ENCODE results near the gene FLOT2. TPM values are rescaled to one million over a fixed set of nuclear protein-coding genes. Genes with fewer than 3 reads are reported as not detected.

Gene FLOT2
- total RNA-seq, 2 experiments from 2014 or later: 79.7 to 85.1 TPM

DNA sequence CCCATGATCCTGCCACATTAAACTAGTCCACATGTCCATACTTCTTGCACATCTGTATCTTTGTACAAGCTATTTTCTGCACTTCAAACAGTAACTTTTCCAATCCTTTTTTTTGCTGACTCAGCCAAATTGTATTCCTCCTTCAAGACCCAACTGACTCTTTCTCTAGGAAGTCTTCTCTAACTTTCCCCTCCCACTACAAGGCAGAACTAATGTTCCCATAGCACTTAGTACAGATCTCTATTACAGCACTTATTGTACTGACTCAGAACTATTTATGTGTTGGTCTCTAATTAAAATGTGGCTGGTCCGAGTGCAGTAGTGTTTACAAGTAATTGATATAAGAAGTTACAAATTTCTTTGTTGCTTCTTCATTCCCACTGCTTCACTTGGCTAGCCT is 63.1 kb downstream of the FLOT2 start:
- intact Hi-C loops (cut with DNase I, micrococcal nuclease): no loop called here
- no peaks in the 10 kb centered on the region for H3K4me1 ChIP-seq (ENCODE audit: insufficient read depth, low read length)
- H3K36me3 ChIP-seq (ENCODE audit: insufficient read depth, low read length): peaks cover 20% of the 10 kb centered on the region
- no peaks in the 10 kb centered on the region for H3K9me3 Mint-ChIP-seq
- ATAC-seq (ENCODE audit: poor library complexity) (no peak), DNase-seq (no peak)
- ChIA-PET CTCF (interaction anchor here (1.3 kb wide), 1 partner anchor 71 kb away, joined by 4 read pairs; no protein-coding TSS in a partner anchor), POLR2A (no interaction called here)
- no peak overlapping the region for H3K4me3 Mint-ChIP-seq
- TF ChIP-seq, protein P1, sequence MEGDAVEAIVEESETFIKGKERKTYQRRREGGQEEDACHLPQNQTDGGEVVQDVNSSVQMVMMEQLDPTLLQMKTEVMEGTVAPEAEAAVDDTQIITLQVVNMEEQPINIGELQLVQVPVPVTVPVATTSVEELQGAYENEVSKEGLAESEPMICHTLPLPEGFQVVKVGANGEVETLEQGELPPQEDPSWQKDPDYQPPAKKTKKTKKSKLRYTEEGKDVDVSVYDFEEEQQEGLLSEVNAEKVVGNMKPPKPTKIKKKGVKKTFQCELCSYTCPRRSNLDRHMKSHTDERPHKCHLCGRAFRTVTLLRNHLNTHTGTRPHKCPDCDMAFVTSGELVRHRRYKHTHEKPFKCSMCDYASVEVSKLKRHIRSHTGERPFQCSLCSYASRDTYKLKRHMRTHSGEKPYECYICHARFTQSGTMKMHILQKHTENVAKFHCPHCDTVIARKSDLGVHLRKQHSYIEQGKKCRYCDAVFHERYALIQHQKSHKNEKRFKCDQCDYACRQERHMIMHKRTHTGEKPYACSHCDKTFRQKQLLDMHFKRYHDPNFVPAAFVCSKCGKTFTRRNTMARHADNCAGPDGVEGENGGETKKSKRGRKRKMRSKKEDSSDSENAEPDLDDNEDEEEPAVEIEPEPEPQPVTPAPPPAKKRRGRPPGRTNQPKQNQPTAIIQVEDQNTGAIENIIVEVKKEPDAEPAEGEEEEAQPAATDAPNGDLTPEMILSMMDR (IDR thresholded peaks at IDR 0.05): no peak
- H3K4me3 ChIP-seq (ENCODE audit: low read length): no peak overlapping the region
- H3K4me1 Mint-ChIP-seq (ENCODE audit: low read depth): peaks cover 14% of the 10 kb centered on the region
- no peaks in the 10 kb centered on the region for H3K9me3 ChIP-seq (ENCODE audit: control insufficient read depth in 1 of 2, insufficient read depth in 1 of 2, low read length in 2 of 2)
- no peaks in the 10 kb centered on the region for H3K27me3 ChIP-seq (ENCODE audit: control insufficient read depth in 1 of 2, insufficient read depth in 2 of 2, low read length in 2 of 2)
- no peak overlapping the region for H3K27ac ChIP-seq (ENCODE audit: low read depth in 1 of 2, low read length in 2 of 2)
- no peaks in the 10 kb centered on the region for H3K27me3 Mint-ChIP-seq
- H3K27ac Mint-ChIP-seq: no peak overlapping the region
- peaks cover 26% of the 10 kb centered on the region for H3K36me3 Mint-ChIP-seq (ENCODE audit: low read depth)

Small RNA genes within 50 kb of the gene (microRNA-seq; reads per million reads assigned to microRNA genes)
- gene MIR451B (ENCODE audit: borderline microRNAs expressed, borderline replicate concordance): not detected

Other genes starting within 250 kb of the FLOT2 start
- gene SDF2, start 235.8 kb downstream of the FLOT2 start, total RNA-seq: 10 to 100 TPM; 30.3 to 32.0 TPM
- gene SUPT6H, start 235.5 kb downstream of the FLOT2 start, total RNA-seq: 100 to 1,000 TPM; 149 to 151 TPM
- 1 to 10 TPM; 3.5 to 4.1 TPM for gene PROCA1, start 185.8 kb downstream of the FLOT2 start, total RNA-seq
- 10 to 100 TPM; 20.7 to 21.3 TPM for gene RAB34, start 179.9 kb downstream of the FLOT2 start, total RNA-seq
- 1,000 to 10,000 TPM; 3,393 to 3,457 TPM for gene RPL23A, start 177.7 kb downstream of the FLOT2 start, total RNA-seq
- under 1 TPM; 0.39 to 0.60 TPM for gene TLCD1, start 171.5 kb downstream of the FLOT2 start, total RNA-seq
- 1 to 10 TPM; 4.7 to 5.2 TPM for gene NEK8, start 168.9 kb downstream of the FLOT2 start, total RNA-seq
- 100 to 1,000 TPM; 411 to 416 TPM for gene TRAF4, start 153.7 kb downstream of the FLOT2 start, total RNA-seq
- 10 to 100 TPM; 17.3 to 17.5 TPM for gene FAM222B, start 54.9 kb downstream of the FLOT2 start, total RNA-seq
- 10 to 100 TPM; 15.6 to 16.8 TPM for gene ERAL1, start 42.7 kb downstream of the FLOT2 start, total RNA-seq
- gene DHRS13, start 5.3 kb upstream of the FLOT2 start, total RNA-seq: 10 to 100 TPM; 33.5 to 34.3 TPM
- 100 to 1,000 TPM; 232 to 247 TPM for gene PHF12, start 53.8 kb upstream of the FLOT2 start, total RNA-seq
- gene SEZ6, start 108.3 kb upstream of the FLOT2 start, total RNA-seq: under 1 TPM in 1 of 2 experiments, not detected in 1; 0.31 TPM
- gene PIPOX, start 145.4 kb upstream of the FLOT2 start, total RNA-seq: 1 to 10 TPM; 2.4 to 4.4 TPM

Data from CD4-positive, alpha-beta T cell (primary cell).